SKM-1 treated with dmso at 0.1 percent for 144 hours (cell line): ENCODE results near the gene TFEB.
"Not testable (repeated sequence)": the region's sequence is repeated elsewhere in the genome, so short reads cannot be mapped to it uniquely, and the experiment has no call there.

Experiments
- DNase-seq: peaks from one replicate; lab custom pipeline; 2025; ENCODE audit not compliant: unreplicated experiment; lab: John Stamatoyannopoulos, UW

TFEB gene

DNA sequence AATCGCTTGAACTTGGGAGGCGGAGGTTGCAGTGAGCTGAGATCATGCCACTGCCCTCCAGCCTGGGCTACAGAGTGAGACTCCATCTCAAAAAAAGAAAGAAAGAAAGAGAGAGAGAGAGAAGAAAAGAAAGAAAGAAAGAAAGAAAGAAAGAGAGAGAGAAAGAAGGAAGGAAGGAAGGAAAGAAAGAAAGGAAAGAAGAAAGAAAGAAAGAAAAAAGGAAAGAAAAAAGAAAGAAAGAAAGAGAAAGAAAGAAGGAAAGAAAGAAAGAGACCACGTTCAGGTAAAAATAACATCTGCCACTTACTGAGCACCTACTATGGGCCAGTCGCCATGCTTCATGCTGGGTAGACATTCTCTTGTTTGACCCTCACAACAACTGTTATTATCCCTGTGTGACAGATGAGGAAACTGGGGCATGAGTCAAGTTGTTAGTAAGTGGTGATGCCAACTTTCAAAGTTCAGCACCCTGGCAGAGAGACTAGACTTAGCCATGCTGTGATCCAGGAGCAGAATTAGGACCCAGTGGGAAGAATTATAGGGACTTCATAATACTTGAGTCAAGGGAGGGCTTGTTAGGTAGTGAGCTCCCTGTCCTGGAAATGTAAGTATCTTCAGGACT lies 30.7 kb upstream of the TFEB start:
- DNase-seq = not testable (repeated sequence)

DNA sequence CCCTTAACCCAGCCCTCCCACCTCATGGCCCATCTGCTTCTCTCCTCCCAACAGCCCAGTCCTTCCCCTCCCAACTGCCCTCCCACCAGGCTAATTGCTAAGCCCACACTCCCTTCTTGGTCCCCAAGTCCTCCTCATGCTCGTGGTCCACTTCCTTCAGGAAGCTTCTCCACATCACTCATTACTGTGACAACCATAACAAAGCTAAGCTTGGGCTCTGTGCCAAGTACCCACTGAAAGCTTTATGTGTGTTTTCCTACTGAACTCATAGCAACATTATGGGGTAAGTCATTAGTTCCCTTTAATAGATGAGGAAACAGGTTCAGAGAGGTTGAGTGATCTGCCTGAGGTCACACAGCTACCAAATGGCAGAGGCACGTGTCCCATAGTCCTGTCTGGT lies 28.1 kb upstream of the TFEB start:
- DNase-seq = no peak

DNA sequence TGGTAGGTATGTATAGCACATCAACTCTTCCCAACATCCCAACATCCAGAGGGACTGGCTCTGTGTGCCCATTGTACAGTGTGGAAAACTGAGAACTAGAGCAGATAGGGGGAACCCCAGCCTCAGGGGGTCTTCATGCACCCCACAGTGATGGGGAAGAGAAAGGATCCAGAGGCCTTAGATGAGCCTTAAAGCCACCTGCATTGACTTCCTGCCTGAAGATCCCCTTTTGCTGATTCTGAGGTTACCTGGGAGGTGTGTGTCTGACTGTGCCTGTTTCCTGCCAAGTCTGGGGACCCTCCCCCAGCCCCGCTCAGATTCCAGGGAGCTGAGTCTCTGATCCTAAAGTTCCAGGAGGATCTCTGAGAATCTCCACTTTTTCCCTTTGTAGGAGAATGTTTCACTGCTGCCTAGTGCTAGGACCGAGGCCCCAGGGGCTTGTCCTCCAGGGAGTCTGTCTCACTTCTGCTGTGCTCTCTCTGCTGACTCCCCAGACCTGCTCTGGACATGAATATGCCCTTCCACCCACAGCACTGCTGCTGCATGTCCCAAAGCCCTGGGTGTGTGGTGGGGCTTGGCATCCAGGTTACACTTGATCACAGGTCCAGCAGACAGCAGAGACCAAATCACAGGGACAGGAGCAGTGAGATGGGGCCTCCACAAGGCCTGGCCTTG lies 24.6 kb upstream of the TFEB start:
- no peak for DNase-seq

DNA sequence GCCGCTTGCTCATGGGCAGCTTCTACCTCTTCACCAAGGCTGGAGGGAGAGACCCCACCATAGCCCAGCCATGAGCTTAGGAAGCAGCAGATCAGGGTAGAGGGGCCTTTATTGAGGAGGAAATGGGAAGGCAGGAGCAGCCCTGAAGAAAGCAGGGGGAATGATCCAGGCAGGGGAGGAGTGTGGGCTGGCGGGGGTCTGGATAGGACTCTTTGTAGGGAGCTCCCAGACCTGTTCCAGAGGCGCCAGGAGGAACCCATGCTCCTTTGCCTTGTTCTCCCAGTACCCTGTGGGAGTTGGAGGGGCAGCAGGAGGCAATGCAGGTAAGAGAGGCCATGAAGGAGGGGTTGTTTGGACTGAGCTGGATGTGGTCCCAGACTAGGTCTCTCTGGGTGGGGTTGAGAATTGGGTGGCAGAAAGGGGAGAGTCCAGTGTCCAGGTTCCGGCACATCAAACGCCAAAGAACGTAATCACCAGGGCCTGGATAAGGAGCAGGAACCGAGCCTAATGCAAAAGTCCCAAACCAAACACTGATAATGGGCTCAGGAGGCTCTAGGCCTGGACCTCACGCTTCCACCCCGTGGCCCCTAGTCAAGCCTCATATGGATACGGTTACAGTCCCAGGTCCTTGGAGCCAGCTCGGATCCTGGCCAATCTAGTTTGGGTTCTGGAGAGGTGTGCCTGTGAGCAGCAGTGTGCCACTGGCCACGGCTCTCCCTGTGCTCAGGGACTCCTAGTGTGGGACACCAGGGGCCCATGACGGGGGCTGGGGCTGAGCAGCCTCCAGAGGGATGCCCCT lies 23.9 kb upstream of the TFEB start:
- no peak for DNase-seq

DNA sequence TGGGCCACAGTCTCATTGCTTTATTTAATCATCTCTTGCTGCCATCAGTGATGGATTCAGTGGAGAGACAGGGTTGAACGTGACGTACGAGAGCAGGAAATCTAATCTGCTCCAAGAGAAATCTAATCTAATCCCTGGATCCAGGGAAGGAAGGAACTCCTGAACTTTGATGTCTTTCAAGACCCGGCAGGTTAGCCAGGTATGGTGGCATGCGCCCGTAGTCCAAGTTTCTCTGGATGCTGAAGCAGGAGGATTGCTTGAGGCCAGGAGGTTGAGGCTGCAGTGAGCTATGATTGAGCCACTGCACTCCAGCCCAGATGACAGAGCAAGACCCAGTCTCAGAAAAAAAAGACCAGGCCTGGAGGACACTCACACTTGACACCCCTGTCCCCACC lies 23.2 kb upstream of the TFEB start:
- no peak for DNase-seq

DNA sequence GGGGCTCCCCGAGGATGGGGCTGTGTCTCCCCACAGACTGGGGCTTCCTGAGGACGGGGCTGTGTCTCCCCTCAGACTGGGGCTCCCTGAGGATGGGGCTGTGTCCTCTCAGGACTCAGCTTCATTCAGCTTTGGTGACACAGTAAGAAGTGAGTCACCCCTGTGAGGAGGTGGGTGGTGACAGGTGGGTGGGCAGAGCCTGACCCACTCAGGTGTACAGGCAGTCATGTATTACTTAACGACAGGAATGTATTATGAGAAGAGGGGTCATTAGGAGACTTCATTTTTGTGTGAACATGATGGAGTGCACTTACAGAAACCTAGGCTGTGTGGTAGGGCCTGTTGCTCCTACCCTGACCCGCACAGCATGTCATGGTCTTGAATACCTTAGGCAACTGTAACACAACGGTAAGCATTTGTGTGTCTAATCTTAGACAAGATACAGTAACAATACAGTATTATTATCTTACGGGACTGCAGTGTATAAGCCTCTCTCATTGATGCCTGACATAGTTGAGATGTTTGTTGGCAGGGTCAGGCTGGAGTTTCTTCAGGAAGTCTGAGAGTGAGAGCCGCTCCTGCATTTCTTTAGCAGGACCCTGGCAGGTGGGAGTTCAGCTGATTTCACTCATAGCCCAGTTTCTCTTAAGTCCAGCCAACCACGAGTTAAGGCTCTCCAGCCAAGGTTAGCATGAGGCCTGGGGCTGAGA lies 22.7 kb upstream of the TFEB start:
- no peak for DNase-seq

DNA sequence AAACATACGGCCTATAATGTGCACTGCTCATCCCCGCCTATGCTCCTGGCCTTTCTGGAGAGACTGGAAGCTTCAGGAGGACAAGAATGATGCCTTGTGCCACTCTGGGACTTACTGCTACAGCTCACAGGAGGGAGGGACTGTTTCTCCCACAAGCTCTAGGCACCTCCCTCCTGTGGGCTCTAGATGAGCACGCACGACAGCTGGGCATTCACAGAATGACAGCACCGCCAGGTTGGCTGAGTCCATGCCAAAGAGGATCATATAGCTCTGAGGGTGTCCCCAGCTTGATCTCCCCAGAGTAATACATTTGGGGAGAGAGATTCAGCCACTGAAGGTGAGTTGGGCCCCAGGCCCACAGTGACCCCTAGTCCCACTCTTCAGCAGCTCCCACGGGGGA lies 21.9 kb upstream of the TFEB start:
- DNase-seq = no peak

DNA sequence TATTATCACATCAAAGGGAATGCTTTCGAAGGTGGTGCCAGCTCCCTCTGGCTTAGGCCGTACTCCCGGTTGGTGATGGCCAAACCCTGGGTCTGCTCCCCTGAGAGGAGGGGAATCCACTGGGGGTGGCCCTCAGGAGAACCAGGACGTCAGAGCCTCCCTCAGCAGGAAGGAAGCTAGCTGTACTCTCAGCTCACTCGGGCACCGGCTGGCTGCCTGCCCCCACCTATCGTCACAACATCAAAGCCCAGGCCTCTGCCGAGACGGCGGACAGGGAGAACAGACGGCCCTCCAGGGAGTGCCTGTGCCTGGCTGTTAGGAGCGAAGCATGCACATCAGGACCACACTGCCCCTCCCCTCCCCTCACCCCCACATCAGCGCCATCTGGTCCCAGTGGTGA lies 20.9 kb upstream of the TFEB start:
- DNase-seq = no peak

DNA sequence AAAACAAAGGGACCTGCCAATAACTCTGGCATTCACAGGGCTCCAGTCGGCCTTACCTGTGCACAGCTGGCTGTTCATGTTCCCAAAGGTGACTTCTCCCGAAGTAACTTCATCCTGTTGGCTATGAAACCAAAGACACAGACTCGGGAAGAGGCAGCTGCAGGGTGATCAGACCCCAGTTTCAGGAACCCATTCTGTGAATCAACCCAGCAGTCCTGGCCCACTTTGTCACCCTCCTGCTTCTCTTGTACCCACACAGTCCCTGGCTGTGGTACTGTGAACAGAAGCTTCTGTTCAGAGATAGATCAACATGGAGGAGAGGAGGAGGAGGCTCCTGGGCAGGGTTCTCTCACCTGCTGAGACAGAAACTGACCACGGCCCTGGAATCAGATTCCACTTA lies 20.5 kb upstream of the TFEB start:
- DNase-seq = no peak

DNA sequence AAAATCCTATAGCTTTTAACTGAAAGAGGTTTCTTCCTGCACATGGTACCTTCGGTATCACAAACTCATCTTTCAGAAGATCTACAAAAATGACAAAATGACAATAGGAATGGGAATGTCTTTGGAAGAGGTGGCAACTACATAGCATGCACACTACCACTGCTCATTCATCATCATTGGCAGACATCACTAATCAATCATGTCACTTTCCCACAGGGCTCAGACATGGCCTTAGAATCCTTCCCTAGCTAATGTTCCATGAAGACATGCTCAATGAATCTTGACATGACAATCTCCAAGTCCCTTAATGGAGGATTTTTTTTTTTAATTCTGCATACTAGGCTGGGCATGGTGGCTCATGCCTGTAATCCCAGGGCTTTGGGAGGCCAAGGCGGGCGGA lies 15.0 kb upstream of the TFEB start:
- DNase-seq = no peak

DNA sequence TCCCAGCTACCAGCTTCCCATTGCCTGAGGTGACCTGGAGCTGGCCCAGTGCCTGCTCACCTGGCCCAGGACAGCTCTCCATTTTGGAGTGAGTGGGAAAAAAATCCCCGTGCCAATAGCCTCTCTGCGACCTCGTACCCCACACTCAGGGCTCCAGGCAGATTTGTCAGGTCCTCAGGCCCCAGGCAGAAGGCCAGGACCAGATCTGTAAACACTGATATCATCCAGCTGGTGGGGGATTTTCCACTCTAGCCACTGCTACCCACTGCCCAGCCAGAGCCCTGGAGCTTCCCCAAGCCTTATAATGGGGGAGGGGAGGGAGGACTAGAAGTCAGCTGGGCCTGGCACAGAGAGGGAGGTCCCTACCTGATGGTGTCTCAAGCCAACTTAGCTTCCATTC lies 13.1 kb upstream of the TFEB start:
- DNase-seq = no peak

DNA sequence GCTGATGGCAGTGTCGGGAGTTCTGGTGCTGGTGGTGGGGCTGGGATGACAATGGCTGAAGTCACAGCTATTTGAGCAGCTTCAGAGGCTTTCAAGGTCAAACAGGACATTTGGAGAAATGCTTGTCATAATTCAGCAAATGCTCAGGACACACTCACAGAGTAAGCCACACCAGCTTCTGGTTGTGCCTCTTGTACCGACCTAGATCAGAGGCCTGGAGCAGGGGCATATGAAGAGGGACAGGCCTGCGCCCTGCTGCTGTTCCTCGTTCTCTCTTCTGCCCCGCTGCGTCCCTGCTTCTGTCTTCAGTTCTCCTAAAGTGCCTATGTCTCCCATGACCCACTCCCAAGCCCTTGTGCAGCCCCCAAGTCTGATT lies 12.7 kb upstream of the TFEB start:
- DNase-seq = no peak

DNA sequence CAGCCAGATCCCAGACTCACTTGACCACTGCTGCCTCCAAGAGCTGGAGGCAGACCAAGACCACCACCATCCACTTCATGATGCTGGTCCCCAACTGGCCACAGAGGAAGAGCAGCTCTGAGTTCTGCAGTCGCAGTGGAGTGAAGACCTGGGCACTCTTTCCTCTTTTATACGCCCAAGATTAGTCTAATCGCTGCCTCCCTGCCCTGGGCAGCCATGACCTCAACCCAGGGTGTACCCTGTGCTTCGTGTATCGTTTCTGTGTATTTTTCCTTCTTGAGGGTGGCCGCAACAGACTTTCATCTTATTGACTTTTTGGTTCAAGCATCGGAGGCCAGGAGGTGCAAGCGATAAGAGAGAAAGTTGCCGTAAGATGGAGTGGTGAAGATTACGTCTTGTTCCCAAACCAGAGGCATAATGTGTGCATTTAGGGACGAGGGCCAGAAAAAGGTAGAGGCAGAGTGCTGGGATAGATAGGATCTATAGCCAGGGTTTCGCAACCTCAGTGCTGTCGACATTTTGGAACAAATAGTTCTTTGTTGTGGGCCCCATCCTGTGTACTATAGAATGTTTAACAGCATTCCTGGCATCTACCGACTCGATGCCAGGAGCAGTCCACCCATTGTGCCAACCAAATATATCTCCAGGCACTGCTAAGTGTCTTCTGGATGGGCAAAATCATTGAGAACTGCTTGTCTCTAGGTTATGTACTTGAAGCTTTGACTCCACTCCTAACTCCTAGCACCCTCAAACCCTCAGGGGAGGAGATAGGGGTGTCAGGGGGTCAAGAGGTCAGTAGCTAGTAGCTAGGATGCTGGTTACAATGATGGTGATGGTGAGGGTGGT lies 12.1 kb upstream of the TFEB start, which contains the start of gene PGC:
TSS of gene PGC (minus strand) at position 142 of the 846 bp plus-strand sequence. CDS start at position 79, 63 bp downstream.
- DNase-seq = no peak

DNA sequence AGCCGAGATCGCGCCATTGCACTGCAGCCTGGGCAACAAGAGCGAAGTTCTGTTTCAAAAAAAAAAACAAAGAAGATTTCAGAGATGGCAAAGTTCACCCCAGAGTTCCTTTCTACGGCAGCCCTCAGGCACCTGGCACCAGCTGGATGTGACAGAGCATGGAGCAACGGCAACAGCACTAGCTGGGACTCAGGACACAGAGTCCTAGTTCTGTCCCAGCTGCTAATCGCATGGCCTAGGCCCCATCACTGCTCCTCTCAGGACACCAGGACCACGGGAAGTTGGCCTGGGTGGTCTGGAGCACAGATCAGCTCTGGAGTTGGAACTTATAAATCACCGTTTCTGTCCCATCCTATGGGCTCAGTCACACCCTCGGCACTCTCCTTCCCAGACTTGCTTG lies 10.7 kb upstream of the TFEB start:
- DNase-seq = no peak

DNA sequence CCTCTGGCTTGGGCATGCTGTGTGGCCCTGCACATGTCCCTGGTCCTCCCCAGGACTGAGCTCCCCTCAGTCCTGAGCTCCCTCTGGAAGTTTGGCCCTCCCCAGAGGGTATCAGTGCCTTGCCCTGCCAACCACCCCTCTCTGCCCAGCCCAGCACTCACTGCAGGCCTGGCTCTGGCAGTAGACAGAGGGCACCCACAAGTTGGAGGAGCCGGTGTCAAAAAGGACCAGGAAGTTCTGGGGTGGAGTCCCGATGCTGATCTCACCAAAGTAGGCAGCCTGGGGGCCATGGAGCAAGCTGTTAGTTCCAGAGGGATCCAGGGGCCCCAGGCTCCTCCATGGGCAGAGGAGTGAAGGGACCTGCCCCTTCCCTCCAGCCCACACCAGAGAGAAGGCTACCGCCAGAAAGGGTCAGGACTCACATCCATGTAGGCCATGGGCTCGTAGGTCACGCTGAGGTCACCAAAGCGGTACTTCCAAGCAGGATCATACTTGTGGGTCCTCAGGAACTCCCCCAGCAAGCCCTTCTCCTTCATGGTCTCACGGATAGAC lies 8.9 kb upstream of the TFEB start:
- DNase-seq = no peak

DNA sequence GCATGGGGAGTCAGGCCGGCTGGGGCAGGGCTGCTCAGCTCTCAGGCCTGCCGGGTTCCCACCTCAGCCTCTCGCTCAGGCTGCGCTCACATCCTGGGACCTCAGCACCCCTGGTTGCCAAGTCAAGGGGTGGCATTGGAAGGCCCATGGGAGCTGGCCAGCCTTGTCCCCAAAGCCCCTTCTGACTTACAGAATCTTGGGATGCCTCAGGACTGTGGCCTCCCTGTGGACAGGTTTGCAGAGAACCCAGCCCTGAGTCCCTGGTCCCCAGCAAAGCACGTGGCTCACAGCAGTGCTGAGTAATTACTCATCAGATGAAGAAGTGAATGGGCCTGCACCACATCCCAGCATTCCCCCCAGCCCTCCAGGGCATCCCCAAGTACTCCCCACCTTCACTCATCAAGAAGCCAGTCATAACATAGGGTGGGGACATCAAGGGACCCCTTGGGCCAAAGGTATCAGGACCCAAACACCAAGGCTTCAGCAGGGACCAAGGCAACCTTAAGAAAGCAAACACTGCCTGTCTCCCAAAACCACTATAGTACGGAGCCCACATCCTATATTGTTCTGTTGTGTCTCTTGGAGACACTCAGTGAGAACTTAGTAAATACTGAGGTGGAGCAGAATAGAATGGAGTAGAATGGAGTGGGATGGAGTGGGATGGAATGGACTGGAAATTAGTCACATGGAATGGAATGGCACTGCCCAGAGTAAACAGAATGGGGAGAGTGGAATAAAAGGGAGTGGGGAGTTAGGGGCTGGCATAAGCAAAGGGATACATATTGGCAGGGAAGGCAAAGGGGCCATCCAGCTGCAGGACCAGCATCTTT lies 8.2 kb upstream of the TFEB start:
- DNase-seq = no peak

DNA sequence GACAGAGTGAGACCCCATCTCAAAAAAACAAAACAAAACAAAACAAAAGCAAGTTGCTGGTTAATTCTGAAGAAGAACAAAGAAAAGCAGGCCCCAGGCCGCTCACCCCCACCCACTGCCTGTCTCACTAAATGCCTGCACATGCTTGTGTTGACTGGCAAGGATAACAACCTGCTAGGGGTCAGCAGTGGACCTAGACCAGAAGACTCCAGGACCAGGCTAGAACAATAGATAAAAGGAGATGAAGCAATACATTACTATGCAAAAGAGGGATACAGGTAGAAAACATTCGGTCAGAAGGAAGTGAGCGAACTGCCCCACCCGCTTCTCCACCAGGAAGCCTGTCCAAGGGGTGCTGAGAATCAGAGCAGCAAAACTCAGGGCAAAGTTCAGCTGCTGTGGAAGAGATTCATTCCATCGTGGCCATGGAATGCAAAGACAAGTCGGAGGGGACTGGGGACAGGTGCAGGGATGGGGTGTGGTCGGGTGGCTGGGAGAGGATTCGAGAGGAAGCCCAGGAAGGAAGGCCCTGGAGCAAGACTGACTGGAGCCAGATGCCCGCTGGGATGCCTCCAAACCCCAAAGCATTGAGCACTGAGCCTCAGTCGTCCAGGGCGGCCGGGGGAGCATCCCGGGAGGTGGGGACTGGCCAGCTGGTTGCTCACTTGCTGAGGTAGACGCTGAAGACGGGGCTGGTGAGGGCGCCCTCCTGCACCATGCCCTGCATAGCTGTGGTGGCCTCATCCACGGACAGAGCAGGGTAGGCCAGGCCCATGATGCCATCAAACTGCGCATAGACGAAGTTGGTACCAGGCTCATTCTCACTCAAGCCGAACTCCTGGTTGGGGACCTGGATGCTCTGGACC lies 6.5 kb upstream of the TFEB start:
- DNase-seq = no peak

DNA sequence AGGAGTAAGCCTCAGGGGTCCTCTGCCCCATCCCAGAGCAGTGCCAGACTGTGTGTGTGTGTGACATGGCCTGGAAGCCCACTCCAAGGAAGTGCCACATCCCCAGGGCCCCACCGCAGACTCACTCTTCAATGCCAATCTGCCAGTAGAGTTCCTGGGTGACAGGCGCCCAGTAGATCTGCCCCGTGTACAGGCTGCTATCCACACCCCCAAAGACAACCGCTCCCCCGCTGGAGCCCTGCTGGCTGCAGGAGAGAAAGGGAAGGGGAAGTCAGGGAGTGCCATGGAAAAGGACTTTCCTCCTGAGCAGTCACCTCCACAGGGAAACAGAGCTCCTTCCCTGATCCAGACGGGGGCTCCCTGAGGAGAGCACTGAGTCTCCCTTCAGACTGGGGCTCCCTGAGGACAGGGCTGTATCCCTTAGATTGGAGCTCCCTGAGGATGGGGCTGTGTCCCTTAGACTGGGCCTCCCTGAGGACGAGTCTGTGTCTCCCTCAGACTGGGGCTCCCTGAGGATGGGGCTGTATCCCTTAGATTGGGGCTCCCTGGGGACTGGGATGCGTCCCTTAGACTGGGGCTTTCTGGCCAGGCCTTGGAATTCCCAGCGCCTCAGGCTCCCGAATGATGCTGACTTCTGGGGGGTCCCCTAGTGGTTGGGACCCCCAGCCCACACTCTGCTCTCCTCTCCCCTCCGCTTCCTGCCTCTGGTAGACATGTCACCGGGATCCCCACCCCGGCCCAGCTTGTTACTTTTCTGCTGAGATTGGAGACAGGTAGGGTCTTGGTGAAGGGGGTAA lies 5.2 kb upstream of the TFEB start:
- no peak for DNase-seq
